Lower leg skin (tissue), 4 donors: ENCODE data around the gene EYA2. TPM values are rescaled to one million over a fixed set of nuclear protein-coding genes. Genes with fewer than 3 reads are reported as not detected.
"Not testable (repeated sequence)": the region's sequence is repeated elsewhere in the genome, so short reads cannot be mapped to it uniquely, and the experiment has no call there.

Experiments used
- DNase-seq, 2 donors: peaks; one replicate each; pipeline ENCODE4 v3.0.0-alpha.2; 2019; ENCODE audit warnings: low spot score in 2 of 2
- H3K4me3 ChIP-seq: fragments of 200-600 bp; sonication (generic); 2 replicates; pipeline ENCODE4 v1.5.1; 2017; ENCODE audit warnings: mild to moderate bottlenecking, low read depth; ENCODE audit not compliant: poor library complexity, severe bottlenecking
- CTCF ChIP-seq, 3 donors: fragments of 450-650 bp; IDR thresholded peaks; one replicate each; pipeline ENCODE4 v1.5.1; 2016; ENCODE audit warnings: antibody characterized with exemption in 3 of 3, mild to moderate bottlenecking in 3 of 3, moderate library complexity in 2 of 3
- POLR2A ChIP-seq, 2 donors: fragments of 450-650 bp; IDR thresholded peaks; one replicate each; pipeline ENCODE4 v1.6.1; 2016 to 2017; ENCODE audit warnings: antibody characterized with exemption in 2 of 2, mild to moderate bottlenecking in 1 of 2, moderate library complexity in 1 of 2
- WGBS, 2 donors: methylation state at CpG; one replicate each; pipeline ENCODE4 v1.1.5; 2018; 5-methylcytosine and 5-hydroxymethylcytosine counted together
- intact Hi-C: fragments of 100-400 bp; cut with DNase I; formaldehyde crosslinking; loops from one replicate; pipeline ENCODE4 v1.15.0; 2023; ENCODE audit warnings: low total_unique reads
- total RNA-seq, 4 donors: library from RNA; depleted of rRNA; stranded (reverse); fragments of >200 nt; gene quantifications; one replicate each; pipeline ENCODE4 v1.1.0, GENCODE V29; 2016

The EYA2 gene
- total RNA-seq, 4 donors from 2014 or later: 0.63 to 6.1 (median 3.3) TPM

GRCh38 chr20:46955601-46956556 is 61.2 kb downstream of the EYA2 start:
- DNase-seq: no peak
- TF ChIP-seq CTCF (IDR thresholded peaks at IDR 0.05): no peak
- TF ChIP-seq POLR2A (IDR thresholded peaks at IDR 0.05): no peak
- 62 to 70% methylated on average over 2 of the region's 2 CpGs for WGBS, 2 donors
- intact Hi-C loops: no loop called here
- no peak overlapping the region for H3K4me3 ChIP-seq

GRCh38 chr20:46959081-46959692 is 64.5 kb downstream of the EYA2 start:
- DNase-seq: no peak
- intact Hi-C loops: no loop called here
- H3K4me3 ChIP-seq: no peak overlapping the region
- TF ChIP-seq POLR2A (IDR thresholded peaks at IDR 0.05): no peak
- no peak for TF ChIP-seq CTCF (IDR thresholded peaks at IDR 0.05)
- WGBS, 2 donors: 36 to 48% methylated on average over 13 of the region's 13 CpGs

GRCh38 chr20:46959821-46960220 is 65.2 kb downstream of the EYA2 start:
- WGBS, 2 donors: 83% methylated on average over 9 of the region's 9 CpGs
- TF ChIP-seq POLR2A (IDR thresholded peaks at IDR 0.05) (no peak), CTCF (IDR thresholded peaks at IDR 0.05) (no peak)
- no peak for DNase-seq
- intact Hi-C loops: no loop called here
- H3K4me3 ChIP-seq: no peak overlapping the region

- TF ChIP-seq POLR2A (IDR thresholded peaks at IDR 0.05): no peak
- no peak for TF ChIP-seq CTCF (IDR thresholded peaks at IDR 0.05)
- intact Hi-C loops: no loop called here
- DNase-seq: no peak
- 76 to 85% methylated on average over 9 to 11 of the region's 11 CpGs for WGBS, 2 donors
- no peak overlapping the region for H3K4me3 ChIP-seq
Observed at GRCh38 chr20:46960536-46960935, 65.9 kb downstream of the EYA2 start.

GRCh38 chr20:46961968-46962367 is 67.3 kb downstream of the EYA2 start:
- 96% methylated on average over 4 of the region's 4 CpGs for WGBS, 2 donors
- DNase-seq, H3K4me3 ChIP-seq, intact Hi-C loops: not testable (repeated sequence)

GRCh38 chr20:46962452-46963195 is 68.0 kb downstream of the EYA2 start:
- WGBS, 2 donors: 73 to 90% methylated on average over 11 of the region's 11 CpGs
- H3K4me3 ChIP-seq: no peak overlapping the region
- DNase-seq: no peak
- intact Hi-C loops: no loop called here
- TF ChIP-seq CTCF (IDR thresholded peaks at IDR 0.05) (no peak), POLR2A (IDR thresholded peaks at IDR 0.05) (no peak)
